Measurements from ENCODE around the gene DOP1A. TPM values are rescaled to one million over a fixed set of nuclear protein-coding genes. Genes with fewer than 3 reads are reported as not detected.

The DOP1A gene
- total and polyA plus RNA-seq, 2 of the 13 experiments (the other 11 are each of a cell fraction or from before 2014, with no cell fraction given): 5.2 to 16.7 TPM

GRCh38 chr6:83065511-83066192, 1.8 kb upstream of the DOP1A start, which contains the start of gene UBE3D (continued):
- no peak for TF ChIP-seq ZFP62 (CRISPR knock-in tag; IDR thresholded peaks at IDR 0.05)
- no peak for TF ChIP-seq ZFP36L2 (CRISPR knock-in tag; IDR thresholded peaks at IDR 0.05)
- TF ChIP-seq, protein P1, sequence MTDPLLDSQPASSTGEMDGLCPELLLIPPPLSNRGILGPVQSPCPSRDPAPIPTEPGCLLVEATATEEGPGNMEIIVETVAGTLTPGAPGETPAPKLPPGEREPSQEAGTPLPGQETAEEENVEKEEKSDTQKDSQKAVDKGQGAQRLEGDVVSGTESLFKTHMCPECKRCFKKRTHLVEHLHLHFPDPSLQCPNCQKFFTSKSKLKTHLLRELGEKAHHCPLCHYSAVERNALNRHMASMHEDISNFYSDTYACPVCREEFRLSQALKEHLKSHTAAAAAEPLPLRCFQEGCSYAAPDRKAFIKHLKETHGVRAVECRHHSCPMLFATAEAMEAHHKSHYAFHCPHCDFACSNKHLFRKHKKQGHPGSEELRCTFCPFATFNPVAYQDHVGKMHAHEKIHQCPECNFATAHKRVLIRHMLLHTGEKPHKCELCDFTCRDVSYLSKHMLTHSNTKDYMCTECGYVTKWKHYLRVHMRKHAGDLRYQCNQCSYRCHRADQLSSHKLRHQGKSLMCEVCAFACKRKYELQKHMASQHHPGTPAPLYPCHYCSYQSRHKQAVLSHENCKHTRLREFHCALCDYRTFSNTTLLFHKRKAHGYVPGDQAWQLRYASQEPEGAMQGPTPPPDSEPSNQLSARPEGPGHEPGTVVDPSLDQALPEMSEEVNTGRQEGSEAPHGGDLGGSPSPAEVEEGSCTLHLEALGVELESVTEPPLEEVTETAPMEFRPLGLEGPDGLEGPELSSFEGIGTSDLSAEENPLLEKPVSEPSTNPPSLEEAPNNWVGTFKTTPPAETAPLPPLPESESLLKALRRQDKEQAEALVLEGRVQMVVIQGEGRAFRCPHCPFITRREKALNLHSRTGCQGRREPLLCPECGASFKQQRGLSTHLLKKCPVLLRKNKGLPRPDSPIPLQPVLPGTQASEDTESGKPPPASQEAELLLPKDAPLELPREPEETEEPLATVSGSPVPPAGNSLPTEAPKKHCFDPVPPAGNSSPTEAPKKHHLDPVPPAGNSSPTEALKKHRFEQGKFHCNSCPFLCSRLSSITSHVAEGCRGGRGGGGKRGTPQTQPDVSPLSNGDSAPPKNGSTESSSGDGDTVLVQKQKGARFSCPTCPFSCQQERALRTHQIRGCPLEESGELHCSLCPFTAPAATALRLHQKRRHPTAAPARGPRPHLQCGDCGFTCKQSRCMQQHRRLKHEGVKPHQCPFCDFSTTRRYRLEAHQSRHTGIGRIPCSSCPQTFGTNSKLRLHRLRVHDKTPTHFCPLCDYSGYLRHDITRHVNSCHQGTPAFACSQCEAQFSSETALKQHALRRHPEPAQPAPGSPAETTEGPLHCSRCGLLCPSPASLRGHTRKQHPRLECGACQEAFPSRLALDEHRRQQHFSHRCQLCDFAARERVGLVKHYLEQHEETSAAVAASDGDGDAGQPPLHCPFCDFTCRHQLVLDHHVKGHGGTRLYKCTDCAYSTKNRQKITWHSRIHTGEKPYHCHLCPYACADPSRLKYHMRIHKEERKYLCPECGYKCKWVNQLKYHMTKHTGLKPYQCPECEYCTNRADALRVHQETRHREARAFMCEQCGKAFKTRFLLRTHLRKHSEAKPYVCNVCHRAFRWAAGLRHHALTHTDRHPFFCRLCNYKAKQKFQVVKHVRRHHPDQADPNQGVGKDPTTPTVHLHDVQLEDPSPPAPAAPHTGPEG (CRISPR knock-in tag; IDR thresholded peaks at IDR 0.05): no peak
- no peak for TF ChIP-seq ZNF326 (CRISPR knock-in tag; IDR thresholded peaks at IDR 0.05; ENCODE audit: borderline replicate concordance)
- 0 out of 2 replicates have a peak, but pooled peaks have one; percentile 31 for TF ChIP-seq PRDM4 (CRISPR knock-in tag; IDR thresholded peaks at IDR 0.05; ENCODE audit: borderline replicate concordance)
- TF ChIP-seq LCORL (IDR thresholded peaks at IDR 0.05): no peak
- TF ChIP-seq LCORL (CRISPR knock-in tag; IDR thresholded peaks at IDR 0.05): peak; percentile 19; the same call in 1 of the 2 replicates
- no peak for TF ChIP-seq ZNF674 (CRISPR knock-in tag; IDR thresholded peaks at IDR 0.05; ENCODE audit: low read depth)
- TF ChIP-seq, protein P2, sequence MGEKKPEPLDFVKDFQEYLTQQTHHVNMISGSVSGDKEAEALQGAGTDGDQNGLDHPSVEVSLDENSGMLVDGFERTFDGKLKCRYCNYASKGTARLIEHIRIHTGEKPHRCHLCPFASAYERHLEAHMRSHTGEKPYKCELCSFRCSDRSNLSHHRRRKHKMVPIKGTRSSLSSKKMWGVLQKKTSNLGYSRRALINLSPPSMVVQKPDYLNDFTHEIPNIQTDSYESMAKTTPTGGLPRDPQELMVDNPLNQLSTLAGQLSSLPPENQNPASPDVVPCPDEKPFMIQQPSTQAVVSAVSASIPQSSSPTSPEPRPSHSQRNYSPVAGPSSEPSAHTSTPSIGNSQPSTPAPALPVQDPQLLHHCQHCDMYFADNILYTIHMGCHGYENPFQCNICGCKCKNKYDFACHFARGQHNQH (CRISPR knock-in tag; IDR thresholded peaks at IDR 0.05): peak; percentile 76
- TF ChIP-seq REXO4 (CRISPR knock-in tag; IDR thresholded peaks at IDR 0.05; ENCODE audit: borderline replicate concordance): no peak
- peak; percentile 46; the same call in 1 of the 2 replicates for TF ChIP-seq MIXL1 (CRISPR knock-in tag; IDR thresholded peaks at IDR 0.05)
- TF ChIP-seq PBX3 (CRISPR knock-in tag; IDR thresholded peaks at IDR 0.05; ENCODE audit: borderline replicate concordance): no peak
- TF ChIP-seq IRF9 (CRISPR knock-in tag; IDR thresholded peaks at IDR 0.05; ENCODE audit: borderline replicate concordance): peak; percentile 43; the same call in 1 of the 2 replicates
- 0 out of 2 replicates have a peak, but pooled peaks have one; percentile 35 for TF ChIP-seq ZKSCAN5 (CRISPR knock-in tag; IDR thresholded peaks at IDR 0.05)
- peak; percentile 31; the same call in 1 of the 2 replicates for TF ChIP-seq NR2F6 (IDR thresholded peaks at IDR 0.05)
- TF ChIP-seq NR2F6 (CRISPR knock-in tag; IDR thresholded peaks at IDR 0.05): peak; percentile 79
- no peak for TF ChIP-seq ZNF629 (CRISPR knock-in tag; conservative IDR thresholded peaks at IDR 0.05)
- TF ChIP-seq ZEB1 (IDR thresholded peaks at IDR 0.05; ENCODE audit: insufficient replicate concordance, low read depth): no peak
- TF ChIP-seq ZNF282 (IDR thresholded peaks at IDR 0.05; ENCODE audit: partially characterized antibody): no peak
